Esophagus mucosa (tissue), 1 donor: ENCODE data around the gene TOX2. TPM values are rescaled to one million over a fixed set of nuclear protein-coding genes. Genes with fewer than 3 reads are reported as not detected.

Source experiments
- ATAC-seq: fragments of 200-7000 bp; cut with Tn5 transposase; one replicate; pipeline ENCODE4 v1.9.1; 2020
- total RNA-seq: library from RNA; stranded (reverse); gene quantifications from one replicate; pipeline ENCODE4 v1.2.4, GENCODE V29; 2023
- donor health status: DM: yes; HTN: yes; CAD: no.

Gene TOX2, protein sequence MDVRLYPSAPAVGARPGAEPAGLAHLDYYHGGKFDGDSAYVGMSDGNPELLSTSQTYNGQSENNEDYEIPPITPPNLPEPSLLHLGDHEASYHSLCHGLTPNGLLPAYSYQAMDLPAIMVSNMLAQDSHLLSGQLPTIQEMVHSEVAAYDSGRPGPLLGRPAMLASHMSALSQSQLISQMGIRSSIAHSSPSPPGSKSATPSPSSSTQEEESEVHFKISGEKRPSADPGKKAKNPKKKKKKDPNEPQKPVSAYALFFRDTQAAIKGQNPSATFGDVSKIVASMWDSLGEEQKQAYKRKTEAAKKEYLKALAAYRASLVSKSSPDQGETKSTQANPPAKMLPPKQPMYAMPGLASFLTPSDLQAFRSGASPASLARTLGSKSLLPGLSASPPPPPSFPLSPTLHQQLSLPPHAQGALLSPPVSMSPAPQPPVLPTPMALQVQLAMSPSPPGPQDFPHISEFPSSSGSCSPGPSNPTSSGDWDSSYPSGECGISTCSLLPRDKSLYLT
- 1.2 TPM for total RNA-seq

DNA sequence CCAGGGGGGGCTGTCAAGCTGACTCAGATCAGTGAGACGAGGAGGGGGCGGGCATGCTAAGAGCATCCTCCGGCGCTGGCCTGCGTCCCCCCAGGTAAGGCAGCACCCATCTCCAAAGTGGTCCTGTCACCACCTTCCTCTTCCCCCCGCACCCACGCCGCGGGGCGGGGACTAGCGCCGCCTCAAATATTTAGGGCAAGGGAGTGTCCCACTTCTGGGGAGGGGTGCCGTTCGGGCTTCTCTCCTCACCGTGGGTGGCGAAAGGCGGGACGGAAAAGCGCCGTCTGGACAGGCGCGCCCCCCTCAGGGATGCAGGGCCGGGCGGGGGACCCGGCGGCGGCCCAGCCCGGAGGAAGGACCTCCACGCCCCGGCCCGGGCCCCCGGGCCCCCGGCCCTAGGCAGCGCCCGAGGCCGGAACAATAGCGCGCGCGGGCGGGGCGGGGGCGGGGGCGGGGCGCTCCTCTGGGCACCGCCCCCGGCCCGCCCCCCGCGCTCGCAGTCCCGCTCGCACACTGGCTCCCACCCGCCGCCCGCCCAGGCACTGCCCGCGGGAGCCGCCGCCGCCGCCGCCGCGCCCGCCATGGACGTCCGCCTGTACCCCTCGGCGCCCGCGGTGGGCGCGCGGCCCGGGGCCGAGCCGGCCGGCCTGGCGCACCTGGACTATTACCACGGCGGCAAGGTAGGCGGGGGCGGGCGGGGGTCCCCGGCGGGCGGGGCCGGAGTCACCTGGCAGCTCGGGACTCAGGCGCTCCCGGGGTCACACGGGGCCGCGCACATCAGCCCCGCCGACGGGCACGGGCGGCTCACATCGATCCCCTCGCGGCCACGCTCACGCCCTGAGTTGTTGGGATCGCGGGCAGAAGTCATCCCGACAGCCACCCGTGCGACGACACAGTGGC lies at the start of gene TOX2:
TSS of gene TOX2 (plus strand) at position 542 of the 900 bp plus-strand sequence. CDS start at position 582, 40 bp downstream.
- ATAC-seq = peak; percentile 44

DNA sequence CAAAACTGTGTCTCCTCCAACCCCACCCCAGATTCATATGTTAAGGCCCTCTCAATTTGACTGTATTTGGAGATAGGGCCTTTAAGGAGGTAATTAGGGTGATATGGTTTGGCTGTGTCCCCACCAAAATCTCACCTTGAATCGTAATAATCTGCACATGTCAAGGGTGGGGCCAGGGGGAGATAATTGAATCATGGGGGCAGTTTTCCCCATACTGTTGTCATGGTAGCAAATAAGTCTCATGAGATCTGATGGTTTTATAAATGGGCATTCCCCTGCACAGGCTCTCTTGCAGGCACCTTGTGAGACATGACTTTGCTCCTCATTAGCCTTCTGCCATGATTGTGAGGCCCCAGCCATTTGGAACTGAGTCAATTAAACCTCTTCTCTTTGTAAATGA lies 46.6 kb upstream of the TOX2 start:
- no peak for ATAC-seq

DNA sequence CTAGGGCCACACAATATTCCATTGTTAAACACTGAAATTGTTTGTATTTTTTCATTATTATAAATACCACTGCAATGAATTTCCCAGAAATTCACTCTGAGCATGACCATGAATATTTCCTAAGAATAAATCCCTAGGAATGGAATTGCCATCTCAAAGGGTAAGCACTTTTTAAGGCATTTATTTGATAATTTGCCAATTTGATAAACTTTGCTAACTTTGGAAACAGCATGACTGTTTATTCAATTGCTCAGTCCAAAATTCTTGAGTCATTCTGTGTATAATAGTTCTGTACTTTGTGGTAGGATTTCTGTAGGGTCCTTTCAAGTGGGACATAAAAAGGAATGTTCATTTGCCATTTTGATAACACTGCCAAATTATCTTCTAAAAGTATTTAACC lies 44.2 kb upstream of the TOX2 start:
- no peak for ATAC-seq

DNA sequence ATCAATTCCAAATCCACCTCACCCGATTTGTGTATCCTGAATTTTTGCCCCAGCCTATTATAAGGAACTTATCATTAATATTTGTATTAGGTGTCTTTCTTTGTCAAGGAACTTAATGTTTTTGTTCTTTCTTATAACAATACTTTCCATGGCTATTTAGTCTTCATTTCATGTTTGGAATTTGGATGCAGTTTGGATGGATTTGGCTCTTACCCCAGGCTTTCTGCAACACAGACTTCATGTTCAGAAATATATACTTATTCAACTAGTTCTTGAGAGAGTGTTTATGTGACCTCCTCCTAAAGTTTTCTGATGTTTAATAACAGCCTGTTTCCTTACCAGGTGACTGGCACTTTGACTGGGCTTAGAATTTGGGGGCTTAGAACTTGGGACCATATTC lies 35.9 kb upstream of the TOX2 start:
- no peak for ATAC-seq

DNA sequence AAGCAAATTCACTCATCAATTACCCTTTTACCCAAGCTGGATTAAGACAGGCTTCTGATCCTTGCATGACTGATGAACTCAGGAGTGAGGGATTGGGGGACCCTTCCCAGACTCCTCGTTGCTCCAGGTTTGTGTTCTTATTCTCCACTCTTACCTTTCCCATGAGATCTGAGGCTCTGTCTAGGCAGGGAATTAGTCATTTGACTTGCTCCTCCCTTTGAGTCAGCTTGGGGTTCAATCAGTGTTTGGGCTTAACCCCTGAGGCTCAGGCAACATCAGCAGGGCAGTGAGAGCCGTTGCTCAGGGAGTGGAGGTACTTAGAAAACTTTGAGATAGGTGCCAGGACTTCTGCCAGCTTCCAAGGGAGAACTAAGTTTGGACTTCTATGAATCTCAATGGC lies 20.7 kb upstream of the TOX2 start:
- ATAC-seq = peak; percentile 56

DNA sequence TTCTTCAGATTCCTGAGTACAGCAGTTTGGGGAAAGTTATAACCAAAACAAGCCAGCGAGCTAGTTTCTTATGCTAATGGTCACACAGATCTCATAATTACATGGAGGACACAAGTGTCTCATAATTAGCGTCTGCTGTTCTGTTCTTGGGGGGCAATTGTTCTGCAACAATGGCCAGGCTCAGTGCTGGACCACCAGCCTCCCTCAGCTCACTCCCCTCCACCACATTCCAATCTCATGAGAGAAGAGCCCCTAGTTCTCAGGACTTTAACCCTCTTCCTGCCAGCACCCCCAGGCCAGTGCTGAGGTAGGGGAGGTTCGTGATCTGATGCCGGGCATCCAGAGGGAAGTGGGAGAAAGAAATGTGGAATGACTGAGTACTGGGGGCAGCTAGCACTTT lies 20.2 kb upstream of the TOX2 start:
- ATAC-seq = no peak

DNA sequence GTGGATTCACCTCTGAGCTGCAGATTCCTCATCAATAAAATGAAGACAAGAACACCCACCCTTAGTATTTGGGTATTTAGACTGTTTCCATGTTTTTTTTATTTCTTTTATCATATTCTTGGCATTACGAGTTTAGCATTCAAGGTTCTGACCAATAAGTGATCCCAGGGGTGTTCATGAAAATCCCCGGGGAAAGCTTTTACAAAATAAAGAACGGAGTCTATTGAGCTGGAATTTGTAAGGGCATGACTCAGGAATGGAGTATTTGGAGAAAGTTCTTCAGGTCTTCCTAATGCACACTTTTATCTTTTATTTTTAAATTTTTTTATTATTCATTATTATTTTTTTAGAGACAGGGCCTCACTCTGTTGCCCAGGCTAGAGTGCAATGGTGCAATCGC lies 19.4 kb upstream of the TOX2 start:
- no peak for ATAC-seq

DNA sequence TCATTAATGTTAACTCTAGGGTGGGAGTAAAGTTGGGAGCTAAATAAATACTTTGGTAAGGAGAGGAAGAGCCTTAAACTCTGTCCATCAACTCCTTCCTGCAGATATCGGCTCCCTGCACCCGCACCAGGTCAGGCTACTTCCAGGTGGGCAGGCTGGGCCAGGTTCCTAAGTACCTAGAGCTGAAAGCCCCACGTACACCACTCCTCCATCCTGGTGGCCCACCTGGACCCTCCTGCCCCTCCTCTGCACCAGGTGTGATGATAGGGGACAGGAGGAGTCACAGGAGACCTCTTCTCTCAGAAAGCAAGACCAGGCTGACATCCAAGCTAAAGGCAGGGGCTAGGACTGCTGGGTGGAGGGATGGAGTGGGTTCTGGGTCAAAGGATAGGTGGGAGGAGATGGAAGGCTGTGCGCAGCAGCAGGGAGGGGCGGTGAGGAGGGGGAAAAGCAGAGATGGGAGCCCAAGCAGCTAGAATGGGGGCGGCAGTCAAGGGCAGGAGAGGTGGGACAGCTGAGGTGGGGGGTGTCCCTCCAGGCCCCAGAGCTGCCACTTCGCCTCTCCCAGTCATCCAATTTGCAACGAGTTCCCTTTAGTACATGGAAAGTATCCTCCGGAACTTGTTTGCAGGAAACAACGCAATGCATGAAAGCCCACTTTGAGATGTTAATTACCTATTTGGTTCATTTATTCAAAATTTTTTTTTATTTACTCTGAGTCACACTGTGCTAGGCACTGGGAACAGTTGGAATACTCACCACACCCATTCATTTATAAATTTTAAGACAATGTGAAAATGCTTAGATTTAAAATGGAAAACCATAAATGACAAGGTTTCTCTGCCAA lies 15.2 kb upstream of the TOX2 start:
- no peak for ATAC-seq

DNA sequence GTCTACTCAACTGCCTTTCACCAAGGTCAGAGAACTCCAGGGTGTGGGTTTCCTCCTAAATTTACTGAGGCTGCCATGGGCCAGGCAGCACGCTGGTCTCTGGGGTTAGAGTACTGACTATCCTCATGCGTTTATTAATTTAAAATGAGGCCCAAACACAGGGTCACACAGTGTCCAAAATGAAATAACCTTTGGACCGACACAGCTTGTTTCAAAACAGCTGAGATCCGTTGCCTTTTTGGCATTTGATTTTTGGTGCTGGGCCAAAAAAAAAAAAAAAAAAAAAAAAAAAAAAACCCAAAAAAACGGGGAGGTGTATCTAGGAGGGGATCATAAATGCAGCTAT lies 14.6 kb upstream of the TOX2 start:
- peak; percentile 26 for ATAC-seq

DNA sequence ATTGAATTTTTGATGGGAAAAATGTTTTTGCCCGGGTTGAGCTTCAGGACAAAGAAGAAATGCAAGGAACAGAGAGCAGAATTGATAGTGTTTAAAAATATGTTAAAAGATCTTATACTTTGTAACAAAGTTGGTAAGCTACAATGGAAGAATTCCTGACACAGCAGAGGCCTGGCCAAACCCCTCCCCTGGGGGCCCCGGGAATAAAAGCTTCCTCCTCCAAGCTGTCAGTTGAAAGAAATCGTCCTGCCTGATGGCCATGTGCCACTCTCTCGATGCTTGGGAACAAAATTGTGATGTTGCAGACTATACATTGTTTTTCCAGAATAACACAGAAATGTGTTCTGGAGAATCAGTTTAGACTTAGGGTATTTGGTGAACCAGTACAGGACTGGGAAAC lies 14.2 kb upstream of the TOX2 start:
- ATAC-seq = no peak

DNA sequence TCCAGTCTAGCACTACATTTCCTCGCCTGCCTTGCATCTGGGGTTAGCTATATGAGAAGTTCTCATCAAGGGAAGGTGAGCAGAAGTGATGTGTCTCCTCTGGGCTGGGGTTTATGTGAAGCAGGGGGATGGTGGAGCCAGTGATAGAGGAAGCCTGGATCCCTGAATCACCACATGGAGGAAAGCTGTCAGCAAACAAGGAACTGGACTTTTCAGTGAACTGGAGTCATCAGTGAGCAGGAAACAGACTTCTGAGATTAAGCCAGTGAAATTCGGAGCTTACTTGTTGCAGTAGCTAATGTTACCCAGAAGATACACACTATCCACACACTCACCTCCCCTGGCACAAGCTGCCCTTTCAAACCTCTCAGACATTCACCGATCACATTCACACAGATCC lies 13.4 kb upstream of the TOX2 start:
- ATAC-seq = no peak

DNA sequence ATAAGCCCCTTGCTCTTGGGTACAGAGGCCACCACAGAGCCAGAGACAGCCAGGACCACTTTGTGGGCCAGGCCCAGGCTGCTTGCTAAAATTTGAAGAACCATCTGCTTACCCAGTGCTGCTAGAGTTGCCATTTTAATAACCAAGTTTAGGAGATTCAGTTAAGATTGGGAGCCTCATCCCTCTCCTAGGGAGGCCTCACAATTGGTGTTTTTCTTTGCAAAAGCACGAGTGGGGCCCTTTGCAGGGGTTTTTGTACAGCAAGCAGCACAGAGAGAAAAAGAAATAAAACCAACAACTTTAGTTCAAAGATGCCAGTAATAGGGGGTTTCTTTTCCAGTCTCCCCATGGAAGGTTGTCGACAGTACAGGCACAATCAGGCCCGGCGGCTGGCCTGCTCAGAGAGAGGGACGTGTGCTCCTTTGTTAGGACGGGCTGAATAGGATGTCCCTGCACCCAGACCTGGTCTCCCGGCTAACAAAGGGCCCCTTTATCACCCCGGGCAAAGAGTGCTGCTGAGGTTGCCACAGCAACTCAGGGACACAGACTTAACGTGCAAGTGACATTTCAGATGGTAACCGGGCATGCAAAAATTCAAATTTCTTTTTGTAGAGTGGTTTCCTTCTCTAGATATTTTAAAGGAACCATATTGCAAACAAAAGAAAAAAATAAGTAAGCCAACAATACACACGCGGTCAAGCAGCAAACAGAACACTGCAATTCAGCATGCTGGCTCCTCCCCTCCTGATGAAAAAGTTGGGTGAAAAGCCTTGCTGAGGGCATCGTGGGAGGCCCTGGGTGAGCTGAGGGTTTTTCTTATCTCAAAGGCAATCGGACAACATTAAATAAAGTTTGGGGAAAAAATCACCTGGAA lies 10.5 kb upstream of the TOX2 start:
- ATAC-seq = no peak

DNA sequence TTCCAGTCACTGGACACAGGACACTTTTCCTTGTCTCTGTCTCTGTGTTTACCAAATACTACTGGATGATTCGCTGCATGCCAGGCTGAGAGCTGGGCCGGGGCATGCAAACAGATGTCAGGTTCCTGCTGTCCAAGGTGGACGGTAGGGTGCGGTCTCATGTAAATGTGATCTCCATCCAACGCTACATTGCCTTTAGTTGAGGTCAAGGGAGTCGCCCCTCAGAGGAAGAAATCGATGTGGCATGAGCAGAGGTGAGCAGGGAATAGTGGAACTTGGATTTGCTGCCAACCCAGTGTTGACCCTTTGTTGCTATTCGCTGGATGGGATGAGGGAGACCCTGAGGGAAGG lies 9.8 kb upstream of the TOX2 start:
- ATAC-seq = no peak

DNA sequence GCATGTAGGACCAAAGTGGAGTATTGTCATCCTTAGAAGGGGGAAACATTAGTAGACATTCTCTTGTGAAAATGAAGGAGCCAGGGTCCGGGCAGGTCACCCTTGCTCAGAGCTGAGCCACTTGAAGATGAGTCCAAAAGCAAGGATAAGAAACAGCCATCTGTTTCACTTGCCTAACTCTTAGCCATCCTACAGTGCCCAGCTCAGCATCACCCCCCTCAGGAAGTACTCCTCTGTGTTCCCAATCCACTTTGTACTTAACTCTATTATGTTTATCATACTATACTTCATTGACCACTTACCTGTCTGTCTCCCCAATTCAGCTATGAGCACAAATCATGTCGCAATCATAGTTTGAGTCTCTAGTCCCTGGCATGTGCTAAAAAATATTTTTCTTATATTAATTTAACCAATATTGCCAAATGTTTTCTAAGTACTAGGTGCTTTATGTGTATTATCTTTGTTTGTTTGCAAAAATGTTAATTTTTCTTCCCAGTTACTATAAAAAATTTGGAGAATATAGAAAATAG lies 8.1 kb upstream of the TOX2 start:
- ATAC-seq = no peak

DNA sequence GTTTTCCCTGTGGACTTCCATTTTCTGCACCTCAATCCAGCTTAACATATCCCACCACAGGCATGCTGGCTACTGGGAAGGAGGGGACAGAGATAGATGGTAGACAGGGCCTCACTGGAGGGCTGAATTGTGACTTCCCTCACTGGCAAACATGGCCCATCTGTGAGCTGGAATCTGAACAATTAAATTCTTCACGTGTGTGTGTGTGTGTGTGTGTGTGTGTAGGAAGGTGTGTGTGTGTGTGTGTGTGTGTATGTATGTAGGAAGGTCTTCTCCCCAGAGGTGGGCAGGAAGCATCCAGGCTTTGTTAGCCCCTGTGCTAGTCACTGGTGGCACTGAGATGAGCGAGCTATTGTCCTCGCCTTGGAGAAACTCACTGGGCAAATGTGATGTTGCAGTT lies 5.4 kb upstream of the TOX2 start:
- no peak for ATAC-seq

DNA sequence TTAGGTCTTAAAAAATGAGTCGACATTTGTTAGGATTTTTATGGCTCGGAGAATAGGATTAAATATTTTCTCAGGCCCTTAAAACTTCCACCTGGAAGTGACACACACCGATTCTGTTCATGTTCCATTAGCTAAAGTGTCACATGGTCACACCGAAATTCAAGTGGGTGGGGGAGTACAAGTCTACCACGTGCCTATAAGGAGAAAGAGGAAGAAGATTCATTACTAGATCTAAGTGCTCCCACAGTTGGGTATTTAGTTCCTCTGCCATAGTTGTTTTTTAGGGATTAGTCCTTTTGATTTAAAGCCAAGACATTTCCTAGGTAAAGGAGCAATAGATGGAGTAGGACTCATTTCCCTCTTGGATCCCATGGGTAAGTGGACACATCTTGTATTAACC lies 4.9 kb upstream of the TOX2 start:
- no peak for ATAC-seq

DNA sequence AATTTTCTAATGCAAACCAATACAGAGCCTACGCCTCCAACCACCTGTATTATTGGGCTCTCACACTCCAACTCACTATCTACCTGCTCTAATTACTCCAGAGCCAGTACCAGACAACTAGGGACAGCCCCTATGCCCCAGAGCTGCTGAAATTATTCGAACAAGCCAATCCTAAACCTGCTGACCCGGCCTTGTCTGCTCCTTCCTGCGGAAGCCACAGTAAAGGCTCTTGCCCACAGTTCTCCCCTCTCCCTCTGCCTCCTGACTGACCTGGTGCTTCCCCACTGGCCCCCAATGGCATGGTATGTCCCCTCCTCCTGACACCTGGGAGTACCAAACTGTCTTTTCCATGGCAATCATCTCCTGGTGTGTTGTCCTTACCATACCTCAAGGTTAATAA lies 4.1 kb upstream of the TOX2 start:
- no peak for ATAC-seq

DNA sequence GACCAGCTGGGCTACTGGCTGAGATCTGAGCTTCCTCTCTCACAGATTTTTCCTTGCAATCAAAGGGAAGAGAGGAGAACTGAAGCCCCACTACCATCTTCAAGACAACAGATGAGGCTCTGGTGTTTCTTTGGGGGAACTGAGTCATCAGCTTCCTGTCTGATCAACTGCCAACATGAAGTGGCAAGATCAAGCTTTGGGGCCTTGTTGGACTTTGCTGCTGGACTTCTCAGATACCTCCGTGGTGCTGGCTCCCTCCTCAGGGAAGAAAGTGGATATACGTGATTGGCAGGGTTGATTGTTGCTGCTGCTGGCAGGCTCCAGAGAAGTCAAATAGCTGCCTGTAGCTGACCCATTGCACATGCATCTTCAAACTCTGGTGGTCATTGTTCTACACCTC lies 3.6 kb upstream of the TOX2 start:
- no peak for ATAC-seq

DNA sequence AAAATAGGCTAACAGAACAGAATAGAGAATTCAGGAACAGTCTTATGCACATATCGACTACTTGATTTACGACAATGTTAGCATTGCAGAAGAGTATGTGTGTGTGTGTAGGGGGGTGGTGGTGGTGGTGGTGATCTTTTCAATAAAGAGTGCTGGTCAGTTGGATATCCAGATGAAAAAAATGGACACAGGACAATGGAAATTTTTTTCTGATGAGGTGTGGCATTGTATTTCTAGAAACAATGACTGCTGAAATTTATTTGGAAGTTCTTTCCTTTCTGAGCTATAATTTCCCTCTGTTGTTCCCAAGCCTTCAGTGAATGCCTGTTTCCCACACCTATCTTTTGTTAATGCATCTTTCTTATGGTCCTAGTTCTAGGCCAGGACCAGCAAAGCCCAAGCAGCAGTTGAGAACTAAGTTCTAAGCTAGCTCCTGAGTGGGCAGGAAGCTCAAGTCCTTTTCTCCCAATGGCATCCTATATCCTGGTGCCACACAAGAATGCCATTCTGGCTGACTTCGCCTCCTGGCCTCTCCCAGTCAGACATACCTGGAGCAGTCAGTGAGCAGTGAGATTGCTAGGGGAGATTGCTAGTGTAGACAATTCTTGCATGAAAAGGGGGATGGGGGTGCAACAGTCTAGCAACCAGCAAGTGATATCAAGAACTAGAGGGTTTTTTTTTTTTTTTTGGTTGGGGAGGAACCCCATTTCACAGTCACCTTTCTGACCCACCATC lies 1.2 kb upstream of the TOX2 start:
- ATAC-seq = no peak

DNA sequence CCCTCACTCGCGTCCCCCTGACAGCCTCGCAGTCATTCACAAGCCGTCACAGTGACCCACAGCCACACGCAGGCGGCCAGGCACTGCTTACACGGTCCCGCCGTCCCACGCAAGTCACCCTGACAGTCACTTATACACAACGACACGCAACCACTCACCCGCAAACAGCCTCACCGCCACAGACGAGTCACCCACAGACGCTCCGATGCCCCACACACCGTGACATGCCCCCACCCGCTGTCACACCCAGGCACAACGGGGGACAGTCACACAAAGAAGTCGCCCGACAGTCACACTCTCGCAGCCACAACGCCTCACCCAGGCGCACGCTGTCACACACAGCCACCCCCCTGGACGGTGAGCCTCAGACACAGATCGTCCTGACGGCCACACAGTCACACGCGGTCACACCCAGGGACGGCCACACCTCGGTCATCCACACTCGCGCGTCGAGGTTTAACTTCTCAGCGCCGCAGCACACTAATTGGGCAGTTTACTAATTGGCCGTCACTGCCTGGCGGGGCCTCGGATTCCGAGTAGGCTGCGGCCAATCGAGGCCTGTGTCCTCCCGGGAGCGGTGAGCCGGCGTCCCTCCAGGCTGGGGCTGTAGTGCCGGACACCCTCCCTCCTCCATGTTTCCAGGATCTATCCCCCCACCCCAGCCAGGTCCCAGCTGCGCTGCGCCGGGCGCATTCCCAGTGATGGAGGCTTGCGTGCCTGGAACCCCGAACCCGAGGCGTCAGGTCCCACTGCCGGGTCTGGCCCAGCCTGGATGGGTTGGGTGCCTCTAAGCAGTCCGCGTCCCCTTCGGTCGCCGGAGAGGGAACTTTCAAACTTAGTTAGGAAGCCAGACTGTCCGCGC lies 790 bp downstream of the TOX2 start:
- peak; percentile 62 for ATAC-seq
